AG09309 (cell line): ENCODE results near the gene BTBD9.

Experiments used
- DNase-seq: peaks from one replicate; pipeline ENCODE4 v3.0.0-alpha.2; 2010; ENCODE audit warnings: low read depth
- H3K4me3 ChIP-seq: 2 replicates; pipeline ENCODE4 v1.5.1; 2011; ENCODE audit warnings: mild to moderate bottlenecking, low read depth, low read length, moderate library complexity; ENCODE audit not compliant: control insufficient read depth
- CTCF ChIP-seq: IDR thresholded peaks from 2 replicates; pipeline ENCODE4 v1.5.1; 2011; ENCODE audit warnings: mild to moderate bottlenecking, low read depth, low read length, inconsistent platforms; ENCODE audit not compliant: insufficient read depth, control insufficient read depth; ENCODE audit errors: missing control alignments

Gene BTBD9

GRCh38 chr6:38149531-38149930, 490.2 kb downstream of the BTBD9 start:
- no peak for DNase-seq
- no peak overlapping the region for H3K4me3 ChIP-seq
- TF ChIP-seq CTCF = no peak

GRCh38 chr6:38148606-38149005, 491.1 kb downstream of the BTBD9 start:
- TF ChIP-seq CTCF = no peak
- DNase-seq = no peak
- H3K4me3 ChIP-seq = no peak overlapping the region

- H3K4me3 ChIP-seq = no peak overlapping the region
- DNase-seq = no peak
- TF ChIP-seq CTCF = no peak
These were observed 493.0 kb downstream of the BTBD9 start for GRCh38 chr6:38146734-38147027.

DNA sequence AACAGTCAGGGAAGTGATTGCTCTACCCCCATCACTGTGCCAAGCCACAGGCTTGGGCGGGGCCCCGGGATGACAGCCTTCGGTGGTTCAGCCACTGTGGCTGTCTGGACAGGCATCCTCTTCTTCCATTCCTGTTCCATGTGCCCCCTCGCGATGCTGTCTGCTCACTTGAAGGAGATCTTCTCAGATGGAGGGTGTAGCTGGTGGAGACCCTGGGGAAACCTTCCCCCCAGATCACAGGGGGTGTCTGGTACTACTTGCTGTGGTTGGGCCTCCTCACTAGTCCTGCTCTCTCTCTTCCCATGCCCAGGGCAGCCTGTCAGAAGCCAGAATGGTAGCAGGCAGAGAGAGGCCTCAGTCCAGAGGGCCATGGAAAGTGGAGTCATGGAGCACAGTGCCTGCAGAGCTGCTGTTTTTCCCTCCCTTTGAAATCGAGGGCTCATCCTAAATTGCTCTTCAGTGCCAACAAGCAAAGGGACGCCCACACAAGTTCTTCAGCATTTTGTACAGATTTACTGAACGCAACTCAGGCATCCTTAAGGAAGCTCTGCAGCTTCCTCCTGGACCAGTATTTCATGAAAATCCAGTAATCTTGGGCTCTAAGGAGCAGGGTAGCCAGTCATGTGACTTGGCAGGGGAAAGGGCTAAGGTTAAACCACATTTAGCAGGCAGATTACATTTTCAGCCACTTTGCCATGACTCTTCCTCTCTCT, 493.6 kb downstream of the BTBD9 start:
- no peak for TF ChIP-seq CTCF
- DNase-seq = no peak

GRCh38 chr6:38144365-38144945, 495.3 kb downstream of the BTBD9 start:
- no peak overlapping the region for H3K4me3 ChIP-seq
- DNase-seq = no peak
- no peak for TF ChIP-seq CTCF

More for the DNA sequence above, 493.6 kb downstream of the BTBD9 start:
- no peak overlapping the region for H3K4me3 ChIP-seq

DNA sequence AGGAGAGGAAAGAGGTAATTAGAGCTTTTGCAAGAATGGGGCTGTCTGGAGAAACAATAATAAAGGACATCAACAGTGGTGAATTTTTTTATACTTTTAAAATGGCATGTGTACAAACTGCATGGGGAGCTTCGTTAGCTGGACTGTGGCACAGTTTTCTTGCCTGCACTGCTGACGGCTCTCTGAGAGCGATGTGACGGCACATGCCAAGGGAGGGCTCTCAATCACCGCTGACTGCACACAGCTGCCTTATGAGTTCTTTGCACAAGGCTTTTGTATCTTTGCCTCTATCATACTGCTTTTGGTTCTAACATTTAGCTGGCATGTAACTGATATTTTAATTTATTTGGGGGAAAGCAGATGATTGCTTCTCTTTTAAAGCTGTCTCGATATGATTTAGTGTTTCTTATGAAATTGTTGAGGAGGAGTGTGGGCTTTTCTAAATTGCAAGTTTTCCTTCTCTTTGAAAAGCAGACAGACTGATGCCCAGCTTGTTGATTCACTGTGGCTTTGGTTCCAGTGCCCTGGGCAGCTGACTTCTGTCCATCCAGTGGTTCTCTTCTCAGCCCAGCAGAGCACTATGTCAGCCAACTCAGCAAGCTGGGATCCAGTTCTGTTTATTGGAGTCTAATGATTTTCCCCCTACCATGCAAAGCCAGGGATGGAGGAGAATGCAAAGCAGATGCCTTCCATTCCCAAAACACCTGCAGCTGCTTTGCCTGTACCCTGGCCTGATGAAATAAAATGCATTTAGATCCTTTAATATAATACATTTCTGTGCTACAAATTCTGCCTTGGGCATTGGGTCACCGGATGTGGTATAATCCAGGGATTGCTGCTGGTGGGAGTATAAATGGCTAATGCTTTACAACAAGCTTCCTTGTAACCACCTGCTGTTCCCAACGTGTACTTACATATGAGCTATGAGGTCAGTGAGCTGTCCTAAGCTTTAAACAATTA, 496.3 kb downstream of the BTBD9 start:
- TF ChIP-seq CTCF = no peak
- DNase-seq = no peak
- no peak overlapping the region for H3K4me3 ChIP-seq
